AG20443 (cell line): ENCODE data around the gene HSDL2.
"Not testable (repeated sequence)": the region's sequence is repeated elsewhere in the genome, so short reads cannot be mapped to it uniquely, and the experiment has no call there.

Experiments used
- DNase-seq: peaks from one replicate; pipeline ENCODE4 v3.0.0; 2012; ENCODE audit warnings: low spot score, mixed read lengths

Gene HSDL2

GRCh38 chr9:112501287-112501686 is 121.4 kb downstream of the HSDL2 start:
- no peak for DNase-seq

GRCh38 chr9:112502175-112502946 is 122.5 kb downstream of the HSDL2 start:
- no peak for DNase-seq

- DNase-seq = no peak
These were observed 123.3 kb downstream of the HSDL2 start for GRCh38 chr9:112503170-112503569.

- no peak for DNase-seq
These were observed 125.2 kb downstream of the HSDL2 start for GRCh38 chr9:112505086-112505485.

GRCh38 chr9:112505607-112506006 is 125.7 kb downstream of the HSDL2 start:
- no peak for DNase-seq

GRCh38 chr9:112506571-112506970 is 126.7 kb downstream of the HSDL2 start:
- DNase-seq = no peak

- no peak for DNase-seq
These were observed 127.2 kb downstream of the HSDL2 start for GRCh38 chr9:112507001-112507680.

GRCh38 chr9:112508377-112508776 is 128.5 kb downstream of the HSDL2 start:
- DNase-seq = no peak

GRCh38 chr9:112512377-112512776 is 132.5 kb downstream of the HSDL2 start:
- DNase-seq = not testable (repeated sequence)

- DNase-seq = no peak
These were observed 136.9 kb downstream of the HSDL2 start for GRCh38 chr9:112516769-112517168.

- DNase-seq = no peak
These were observed 140.2 kb downstream of the HSDL2 start for GRCh38 chr9:112520069-112520468.

GRCh38 chr9:112520656-112521055 is 140.7 kb downstream of the HSDL2 start:
- DNase-seq = no peak
